Uterus (tissue), 4 donors: ENCODE results near the gene LMNTD1. TPM values are rescaled to one million over a fixed set of nuclear protein-coding genes. Genes with fewer than 3 reads are reported as not detected.

ENCODE experiments used
- DNase-seq, 2 donors: peaks; one replicate each; pipeline ENCODE4 v3.0.0-alpha.2; 2019 to 2020
- H3K27ac ChIP-seq, 2 donors: fragments of 200-600 bp; sonication (generic); 1 replicate in 1 of 2; 2 replicates in 1 of 2; pipeline ENCODE4 v1.5.1; 2016 to 2018
- H3K27me3 ChIP-seq, 2 donors: fragments of 200-600 bp; sonication (generic); one replicate each; pipeline ENCODE4 v1.5.1; 2018 to 2019; ENCODE audit warnings: control low read depth in 1 of 2
- H3K36me3 ChIP-seq, 2 donors: fragments of 200-600 bp; sonication (generic); one replicate each; pipeline ENCODE4 v1.5.1; 2019; ENCODE audit warnings: control low read depth in 1 of 2
- H3K4me1 ChIP-seq, 2 donors: fragments of 200-600 bp; sonication (generic); one replicate each; pipeline ENCODE4 v1.5.1; 2018 to 2019; ENCODE audit warnings: control low read depth in 1 of 2
- H3K4me3 ChIP-seq, 2 donors: fragments of 200-600 bp; sonication (generic); 1 replicate in 1 of 2; 2 replicates in 1 of 2; pipeline ENCODE4 v1.5.1; 2018 to 2019; ENCODE audit warnings: mild to moderate bottlenecking in 1 of 2
- H3K9me3 ChIP-seq, 2 donors: fragments of 200-600 bp; sonication (generic); one replicate each; pipeline ENCODE4 v1.5.1; 2019; ENCODE audit warnings: control low read depth in 1 of 2
- CTCF ChIP-seq, 4 experiments: fragments of 200-600 bp in 2 of 4; fragments of 450-650 bp in 2 of 4; sonication (generic) in 2 of 4; IDR thresholded peaks; one replicate each; pipeline ENCODE4 v1.5.1; 2016 to 2019; ENCODE audit warnings: antibody characterized with exemption in 4 of 4, mild to moderate bottlenecking in 2 of 4, moderate library complexity in 1 of 4
- POLR2A ChIP-seq, 2 donors: fragments of 450-650 bp; IDR thresholded peaks; one replicate each; pipeline ENCODE4 v1.6.1; 2016; ENCODE audit warnings: antibody characterized with exemption in 2 of 2, mild to moderate bottlenecking in 1 of 2, moderate library complexity in 1 of 2
- intact Hi-C: fragments of 100-400 bp; cut with DNase I; formaldehyde crosslinking; loops from one replicate; pipeline ENCODE4 v1.15.1; 2023; ENCODE audit warnings: low total_unique reads
- total RNA-seq, 4 donors: library from RNA; depleted of rRNA in 3 of 4; stranded (reverse); fragments of >200 nt in 3 of 4; gene quantifications; one replicate each; pipeline versions ENCODE4 v1.1.0 to v1.2.4, GENCODE V29; 2014 to 2023
- donor health status: DM: yes; HTN: yes; CAD: no.

Gene LMNTD1
- total RNA-seq, 4 donors from 2014 or later, result 6.6 TPM; not detected in 3

GRCh38 chr12:25533150-25533549, 19.9 kb downstream of the LMNTD1 start:
- no peaks in the 10 kb centered on the region for H3K9me3 ChIP-seq
- DNase-seq, result no peak
- TF ChIP-seq POLR2A (IDR thresholded peaks at IDR 0.05), result no peak
- no peak for TF ChIP-seq CTCF (IDR thresholded peaks at IDR 0.05)
- no peak overlapping the region for H3K27ac ChIP-seq
- no peak overlapping the region for H3K4me3 ChIP-seq
- H3K36me3 ChIP-seq, result no peaks in the 10 kb centered on the region
- intact Hi-C loops, result no loop called here
- no peaks in the 10 kb centered on the region for H3K27me3 ChIP-seq
- no peaks in the 10 kb centered on the region for H3K4me1 ChIP-seq

GRCh38 chr12:25531502-25532052, 21.5 kb downstream of the LMNTD1 start:
- Histone ChIP-seq H3K4me1 (no peaks in the 10 kb centered on the region), H3K36me3 (no peaks in the 10 kb centered on the region), H3K27me3 (no peaks in the 10 kb centered on the region), H3K9me3 (no peaks in the 10 kb centered on the region), H3K27ac (no peak overlapping the region), H3K4me3 (no peak overlapping the region)
- intact Hi-C loops, result no loop called here
- DNase-seq, result no peak
- no peak for TF ChIP-seq POLR2A (IDR thresholded peaks at IDR 0.05)
- TF ChIP-seq CTCF (IDR thresholded peaks at IDR 0.05), result no peak

GRCh38 chr12:25529738-25530137, 23.3 kb downstream of the LMNTD1 start:
- H3K4me3 ChIP-seq, result no peak overlapping the region
- H3K27ac ChIP-seq, result no peak overlapping the region
- intact Hi-C loops, result no loop called here
- TF ChIP-seq POLR2A (IDR thresholded peaks at IDR 0.05) (no peak), CTCF (IDR thresholded peaks at IDR 0.05) (no peak)
- H3K27me3 ChIP-seq, result no peaks in the 10 kb centered on the region
- H3K9me3 ChIP-seq, result no peaks in the 10 kb centered on the region
- H3K36me3 ChIP-seq, result no peaks in the 10 kb centered on the region
- DNase-seq, result no peak
- H3K4me1 ChIP-seq, result no peaks in the 10 kb centered on the region

- Histone ChIP-seq H3K36me3 (no peaks in the 10 kb centered on the region), H3K9me3 (no peaks in the 10 kb centered on the region), H3K27ac (no peak overlapping the region), H3K27me3 (no peaks in the 10 kb centered on the region), H3K4me3 (no peak overlapping the region), H3K4me1 (no peaks in the 10 kb centered on the region)
- intact Hi-C loops, result no loop called here
- no peak for TF ChIP-seq CTCF (IDR thresholded peaks at IDR 0.05)
- no peak for TF ChIP-seq POLR2A (IDR thresholded peaks at IDR 0.05)
- no peak for DNase-seq
These were observed 26.3 kb downstream of the LMNTD1 start for GRCh38 chr12:25526778-25527177.

GRCh38 chr12:25524366-25524765, 28.7 kb downstream of the LMNTD1 start:
- no peaks in the 10 kb centered on the region for H3K27me3 ChIP-seq
- H3K4me3 ChIP-seq, result no peak overlapping the region
- no peaks in the 10 kb centered on the region for H3K36me3 ChIP-seq
- TF ChIP-seq POLR2A (IDR thresholded peaks at IDR 0.05) (no peak), CTCF (IDR thresholded peaks at IDR 0.05) (no peak)
- intact Hi-C loops, result no loop called here
- H3K27ac ChIP-seq, result no peak overlapping the region
- H3K9me3 ChIP-seq, result no peaks in the 10 kb centered on the region
- no peaks in the 10 kb centered on the region for H3K4me1 ChIP-seq
- DNase-seq, result no peak
